Measurements from ENCODE around the gene ARID1A.

The ARID1A gene

GRCh38 chr1:26767714-26768113, 71.9 kb downstream of the ARID1A start:
- DNase-seq, result no peak

DNA sequence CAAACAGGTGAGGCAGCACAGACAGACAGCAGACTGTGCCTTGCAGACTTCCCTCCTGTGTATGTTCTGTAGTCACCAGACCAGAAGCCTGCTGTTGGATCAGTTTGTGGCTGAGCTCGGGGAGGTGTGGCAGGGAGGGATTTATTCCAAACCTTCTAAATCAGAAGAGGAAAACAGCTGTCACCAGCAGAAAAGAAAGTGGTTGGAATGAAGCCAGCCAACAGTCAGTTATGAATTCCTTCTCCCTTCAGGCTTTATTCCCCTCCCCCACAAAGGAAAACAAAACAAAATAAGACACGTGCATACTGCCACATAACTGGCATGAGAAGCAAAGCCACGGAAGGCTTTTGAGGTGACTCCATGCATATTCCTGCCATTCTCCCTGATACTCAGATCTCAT, 72.9 kb downstream of the ARID1A start:
- no peak for DNase-seq

DNA sequence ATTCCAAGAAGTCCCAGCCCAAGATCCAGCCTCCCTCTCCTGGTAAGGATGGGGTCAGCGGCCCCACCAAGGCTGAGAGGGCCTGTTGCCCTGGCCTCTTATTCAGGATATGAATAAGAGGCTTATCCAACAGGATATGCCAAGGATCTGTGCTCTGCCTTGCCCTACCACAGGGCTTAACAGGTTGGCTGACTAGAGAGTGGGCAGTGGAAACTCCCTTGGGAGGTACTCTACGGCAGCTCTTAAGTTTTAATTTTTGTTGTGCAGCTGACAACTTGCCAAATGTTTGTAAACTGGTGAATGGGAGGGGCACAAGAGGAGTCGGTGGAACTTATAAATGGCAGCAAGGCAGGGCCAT, 75.4 kb downstream of the ARID1A start:
- peak in 1 of 3 experiments; percentile 7 for DNase-seq

- peak in 1 of 3 experiments; percentile 24 for DNase-seq
Measured at GRCh38 chr1:26771643-26772321, 76.0 kb downstream of the ARID1A start.

DNA sequence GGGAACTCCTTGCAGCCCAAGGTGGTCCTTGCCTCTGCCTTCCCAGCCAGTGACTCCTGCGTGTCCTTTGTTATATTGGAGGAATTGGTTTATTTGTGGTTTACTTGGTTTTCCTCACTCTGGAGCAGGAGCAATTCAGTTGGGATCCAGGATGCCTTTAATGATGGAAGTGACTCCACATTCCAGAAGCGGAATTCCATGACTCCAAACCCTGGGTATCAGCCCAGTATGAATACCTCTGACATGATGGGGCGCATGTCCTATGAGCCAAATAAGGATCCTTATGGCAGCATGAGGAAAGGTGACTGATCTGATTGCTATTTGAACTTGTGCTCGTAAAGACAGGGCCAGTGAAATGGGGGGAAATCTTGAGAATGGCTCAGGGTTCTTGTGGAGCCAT, 76.9 kb downstream of the ARID1A start:
- DNase-seq, result no peak

- DNase-seq, result no peak
Measured at GRCh38 chr1:26774462-26774861, 78.6 kb downstream of the ARID1A start.

GRCh38 chr1:26775666-26776065, 79.9 kb downstream of the ARID1A start:
- no peak for DNase-seq

- no peak for DNase-seq
Measured at GRCh38 chr1:26779098-26779668, 83.4 kb downstream of the ARID1A start.

DNA sequence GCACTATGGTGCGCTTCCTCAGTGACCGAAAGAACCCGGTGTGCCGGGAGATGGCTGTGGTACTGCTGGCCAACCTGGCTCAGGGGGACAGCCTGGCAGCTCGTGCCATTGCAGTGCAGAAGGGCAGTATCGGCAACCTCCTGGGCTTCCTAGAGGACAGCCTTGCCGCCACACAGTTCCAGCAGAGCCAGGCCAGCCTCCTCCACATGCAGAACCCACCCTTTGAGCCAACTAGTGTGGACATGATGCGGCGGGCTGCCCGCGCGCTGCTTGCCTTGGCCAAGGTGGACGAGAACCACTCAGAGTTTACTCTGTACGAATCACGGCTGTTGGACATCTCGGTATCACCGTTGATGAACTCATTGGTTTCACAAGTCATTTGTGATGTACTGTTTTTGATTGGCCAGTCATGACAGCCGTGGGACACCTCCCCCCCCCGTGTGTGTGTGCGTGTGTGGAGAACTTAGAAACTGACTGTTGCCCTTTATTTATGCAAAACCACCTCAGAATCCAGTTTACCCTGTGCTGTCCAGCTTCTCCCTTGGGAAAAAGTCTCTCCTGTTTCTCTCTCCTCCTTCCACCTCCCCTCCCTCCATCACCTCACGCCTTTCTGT, 84.6 kb downstream of the ARID1A start:
- no peak for DNase-seq

DNA sequence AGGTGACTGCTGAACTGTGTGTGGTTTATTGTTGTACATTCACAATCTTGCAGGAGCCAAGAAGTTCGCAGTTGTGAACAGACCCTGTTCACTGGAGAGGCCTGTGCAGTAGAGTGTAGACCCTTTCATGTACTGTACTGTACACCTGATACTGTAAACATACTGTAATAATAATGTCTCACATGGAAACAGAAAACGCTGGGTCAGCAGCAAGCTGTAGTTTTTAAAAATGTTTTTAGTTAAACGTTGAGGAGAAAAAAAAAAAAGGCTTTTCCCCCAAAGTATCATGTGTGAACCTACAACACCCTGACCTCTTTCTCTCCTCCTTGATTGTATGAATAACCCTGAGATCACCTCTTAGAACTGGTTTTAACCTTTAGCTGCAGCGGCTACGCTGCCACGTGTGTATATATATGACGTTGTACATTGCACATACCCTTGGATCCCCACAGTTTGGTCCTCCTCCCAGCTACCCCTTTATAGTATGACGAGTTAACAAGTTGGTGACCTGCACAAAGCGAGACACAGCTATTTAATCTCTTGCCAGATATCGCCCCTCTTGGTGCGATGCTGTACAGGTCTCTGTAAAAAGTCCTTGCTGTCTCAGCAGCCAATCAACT, 85.5 kb downstream of the ARID1A start:
- no peak for DNase-seq

GRCh38 chr1:26782521-26783212, 86.9 kb downstream of the ARID1A start:
- no peak for DNase-seq

- no peak for DNase-seq
Measured at GRCh38 chr1:26783646-26784022, 87.8 kb downstream of the ARID1A start.

DNA sequence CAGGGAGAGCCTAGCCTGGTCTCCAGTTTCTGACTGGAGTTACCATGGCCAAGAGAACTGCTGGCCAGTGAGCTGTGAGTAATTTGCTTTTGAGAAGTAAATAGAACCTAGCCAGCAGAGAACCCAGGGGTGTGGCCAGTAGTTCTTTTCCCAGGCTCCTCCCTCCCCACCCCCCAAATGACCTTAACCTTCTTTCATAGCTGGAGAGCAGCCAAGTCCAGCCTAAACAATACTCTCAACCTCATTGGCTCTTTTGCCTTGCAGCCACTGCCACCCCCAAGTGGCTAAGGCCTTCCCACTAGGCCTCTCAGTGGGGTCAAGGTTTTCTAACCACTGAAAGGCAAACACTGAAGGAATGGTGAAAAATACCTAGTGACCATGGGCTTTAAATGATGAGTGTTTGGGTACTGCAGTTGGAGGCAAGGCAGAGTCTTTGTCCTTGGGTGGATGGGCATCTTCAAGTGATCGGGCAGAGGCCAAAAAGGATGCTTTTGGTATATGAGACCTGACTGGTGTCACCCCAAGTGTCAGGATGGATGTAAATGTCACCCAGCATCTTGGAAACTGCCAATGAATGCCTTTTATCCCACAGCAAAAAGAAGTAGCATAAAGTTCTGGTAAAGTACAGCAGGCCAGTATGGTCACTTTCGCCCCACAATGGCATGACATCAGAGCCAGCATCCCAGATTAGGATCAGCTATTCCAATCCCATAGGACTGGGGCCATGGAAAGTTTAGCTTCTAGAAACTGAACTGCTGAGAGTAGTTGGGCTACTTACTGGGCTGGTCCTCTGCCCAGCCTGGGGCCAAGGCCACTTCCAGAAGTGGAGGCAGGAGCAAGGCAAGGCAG, 88.4 kb downstream of the ARID1A start:
- peak; percentile 10 to 86 (median 73) for DNase-seq

DNA sequence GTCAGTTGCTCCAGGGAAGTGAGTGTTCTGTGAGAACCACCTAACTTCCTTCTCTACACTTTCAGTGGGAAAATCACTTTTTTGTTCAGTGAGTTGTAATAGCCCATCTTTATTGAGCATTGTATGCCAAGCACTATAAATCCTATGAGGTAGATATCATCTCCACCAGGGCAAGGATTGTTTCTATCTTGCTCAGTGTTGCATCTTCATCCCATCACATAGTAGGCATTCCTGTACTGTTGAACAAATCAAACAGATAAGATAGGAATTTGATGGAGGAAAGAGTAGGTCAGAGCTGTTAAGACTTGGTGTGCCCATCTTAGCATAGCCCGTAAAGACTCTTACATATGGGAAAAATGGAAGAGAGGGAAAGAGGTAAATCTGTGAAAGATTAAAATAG, 89.1 kb downstream of the ARID1A start:
- DNase-seq, result no peak

- no peak for DNase-seq
Measured at GRCh38 chr1:26785611-26786436, 90.0 kb downstream of the ARID1A start.

GRCh38 chr1:26786437-26787380, 90.9 kb downstream of the ARID1A start:
- DNase-seq, result peak in 1 of 3 experiments; percentile 48

GRCh38 chr1:26787381-26787705, 91.5 kb downstream of the ARID1A start:
- DNase-seq, result peak in 1 of 3 experiments; percentile 75

- DNase-seq, result peak; percentile 87 to 97 (median 96)
Measured at GRCh38 chr1:26787706-26788514, 92.1 kb downstream of the ARID1A start, which contains the start of gene PIGV. PIGV (plus strand) TSS chr1:26787950; CDS start chr1:26790816, 2,866 bp downstream.

DNA sequence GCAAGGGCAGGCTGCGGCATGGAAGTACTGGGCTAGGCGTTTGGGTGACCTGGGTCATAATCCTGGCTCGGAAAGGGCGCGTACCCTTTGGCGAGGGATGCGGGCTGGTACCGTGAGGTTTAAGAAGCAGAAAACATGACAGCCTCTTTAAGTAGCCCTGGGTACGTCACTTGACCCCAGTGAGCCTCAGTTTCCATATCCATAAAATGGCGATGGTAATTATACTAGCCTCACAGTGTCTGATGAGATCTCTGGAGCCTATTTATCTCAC, 92.6 kb downstream of the ARID1A start:
- DNase-seq, result no peak

All from NCI-H1417 (cell line).